ENCODE results near the gene CDC42BPA.

Gene CDC42BPA

GRCh38 chr1:227191607-227192006 is 126.7 kb downstream of the CDC42BPA start:
- Mint-ChIP-seq H3K36me3 (ENCODE audit: low read depth) (no peaks in the 10 kb centered on the region), H3K4me3 (no peak overlapping the region), H3K4me1 (ENCODE audit: low read depth) (peaks cover 8% of the 10 kb centered on the region), H3K27me3 (ENCODE audit: low read depth) (peaks cover 19% of the 10 kb centered on the region), H3K27ac (no peak overlapping the region), H3K9me3 (no peaks in the 10 kb centered on the region)

- Mint-ChIP-seq H3K36me3 (ENCODE audit: low read depth) (no peaks in the 10 kb centered on the region), H3K9me3 (no peaks in the 10 kb centered on the region), H3K27ac (no peak overlapping the region), H3K4me3 (no peak overlapping the region), H3K4me1 (ENCODE audit: low read depth) (peaks cover 8% of the 10 kb centered on the region), H3K27me3 (ENCODE audit: low read depth) (peaks cover 19% of the 10 kb centered on the region)
Observed at GRCh38 chr1:227190321-227190720, 128.0 kb downstream of the CDC42BPA start.

- H3K27me3 Mint-ChIP-seq (ENCODE audit: low read depth) = peaks cover 7% of the 10 kb centered on the region
- no peak overlapping the region for H3K27ac Mint-ChIP-seq
- H3K36me3 Mint-ChIP-seq (ENCODE audit: low read depth) = no peaks in the 10 kb centered on the region
- no peaks in the 10 kb centered on the region for H3K9me3 Mint-ChIP-seq
- no peak overlapping the region for H3K4me3 Mint-ChIP-seq
- no peaks in the 10 kb centered on the region for H3K4me1 Mint-ChIP-seq (ENCODE audit: low read depth)
Observed at GRCh38 chr1:227185291-227185690, 133.0 kb downstream of the CDC42BPA start.

- H3K4me1 Mint-ChIP-seq (ENCODE audit: low read depth) = no peaks in the 10 kb centered on the region
- no peaks in the 10 kb centered on the region for H3K9me3 Mint-ChIP-seq
- H3K4me3 Mint-ChIP-seq = no peak overlapping the region
- no peak overlapping the region for H3K27ac Mint-ChIP-seq
- peaks cover 8% of the 10 kb centered on the region for H3K27me3 Mint-ChIP-seq (ENCODE audit: low read depth)
- H3K36me3 Mint-ChIP-seq (ENCODE audit: low read depth) = no peaks in the 10 kb centered on the region
Observed at GRCh38 chr1:227182012-227182411, 136.3 kb downstream of the CDC42BPA start.

GRCh38 chr1:227175611-227176010 is 142.7 kb downstream of the CDC42BPA start:
- no peaks in the 10 kb centered on the region for H3K4me1 Mint-ChIP-seq (ENCODE audit: low read depth)
- peaks cover 4% of the 10 kb centered on the region for H3K27me3 Mint-ChIP-seq (ENCODE audit: low read depth)
- H3K36me3 Mint-ChIP-seq (ENCODE audit: low read depth) = no peaks in the 10 kb centered on the region
- no peak overlapping the region for H3K4me3 Mint-ChIP-seq
- no peak overlapping the region for H3K27ac Mint-ChIP-seq
- no peaks in the 10 kb centered on the region for H3K9me3 Mint-ChIP-seq

GRCh38 chr1:227174164-227174563 is 144.1 kb downstream of the CDC42BPA start:
- Mint-ChIP-seq H3K27ac (no peak overlapping the region), H3K9me3 (no peaks in the 10 kb centered on the region), H3K36me3 (ENCODE audit: low read depth) (no peaks in the 10 kb centered on the region), H3K4me1 (ENCODE audit: low read depth) (no peaks in the 10 kb centered on the region), H3K27me3 (ENCODE audit: low read depth) (peaks cover 9% of the 10 kb centered on the region), H3K4me3 (no peak overlapping the region)

- H3K27me3 Mint-ChIP-seq (ENCODE audit: low read depth) = peaks cover 5% of the 10 kb centered on the region
- H3K36me3 Mint-ChIP-seq (ENCODE audit: low read depth) = no peaks in the 10 kb centered on the region
- H3K4me3 Mint-ChIP-seq = no peak overlapping the region
- no peaks in the 10 kb centered on the region for H3K9me3 Mint-ChIP-seq
- no peak overlapping the region for H3K27ac Mint-ChIP-seq
- H3K4me1 Mint-ChIP-seq (ENCODE audit: low read depth) = no peaks in the 10 kb centered on the region
Observed at GRCh38 chr1:227170361-227171166, 147.7 kb downstream of the CDC42BPA start.

GRCh38 chr1:227169343-227169742 is 148.9 kb downstream of the CDC42BPA start:
- no peak overlapping the region for H3K4me3 Mint-ChIP-seq
- peaks cover 5% of the 10 kb centered on the region for H3K27me3 Mint-ChIP-seq (ENCODE audit: low read depth)
- H3K36me3 Mint-ChIP-seq (ENCODE audit: low read depth) = no peaks in the 10 kb centered on the region
- H3K4me1 Mint-ChIP-seq (ENCODE audit: low read depth) = no peaks in the 10 kb centered on the region
- H3K27ac Mint-ChIP-seq = no peak overlapping the region
- H3K9me3 Mint-ChIP-seq = no peaks in the 10 kb centered on the region

GRCh38 chr1:227167276-227168101 is 150.8 kb downstream of the CDC42BPA start:
- Mint-ChIP-seq H3K4me1 (ENCODE audit: low read depth) (no peaks in the 10 kb centered on the region), H3K4me3 (no peak overlapping the region), H3K36me3 (ENCODE audit: low read depth) (no peaks in the 10 kb centered on the region), H3K27me3 (ENCODE audit: low read depth) (peaks cover 11% of the 10 kb centered on the region), H3K9me3 (no peaks in the 10 kb centered on the region), H3K27ac (no peak overlapping the region)

- H3K27me3 Mint-ChIP-seq (ENCODE audit: low read depth) = peaks cover 11% of the 10 kb centered on the region
- no peaks in the 10 kb centered on the region for H3K36me3 Mint-ChIP-seq (ENCODE audit: low read depth)
- H3K9me3 Mint-ChIP-seq = no peaks in the 10 kb centered on the region
- no peaks in the 10 kb centered on the region for H3K4me1 Mint-ChIP-seq (ENCODE audit: low read depth)
- no peak overlapping the region for H3K27ac Mint-ChIP-seq
- H3K4me3 Mint-ChIP-seq = no peak overlapping the region
Observed at GRCh38 chr1:227166559-227166958, 151.7 kb downstream of the CDC42BPA start.

- Mint-ChIP-seq H3K9me3 (no peaks in the 10 kb centered on the region), H3K4me1 (ENCODE audit: low read depth) (no peaks in the 10 kb centered on the region), H3K27me3 (ENCODE audit: low read depth) (peaks cover 6% of the 10 kb centered on the region), H3K27ac (no peak overlapping the region), H3K4me3 (no peak overlapping the region), H3K36me3 (ENCODE audit: low read depth) (no peaks in the 10 kb centered on the region)
Observed at GRCh38 chr1:227161470-227161869, 156.8 kb downstream of the CDC42BPA start.

- peaks cover 9% of the 10 kb centered on the region for H3K27me3 Mint-ChIP-seq (ENCODE audit: low read depth)
- no peak overlapping the region for H3K27ac Mint-ChIP-seq
- H3K36me3 Mint-ChIP-seq (ENCODE audit: low read depth) = no peaks in the 10 kb centered on the region
- no peaks in the 10 kb centered on the region for H3K4me1 Mint-ChIP-seq (ENCODE audit: low read depth)
- H3K4me3 Mint-ChIP-seq = no peak overlapping the region
- H3K9me3 Mint-ChIP-seq = no peaks in the 10 kb centered on the region
Observed at GRCh38 chr1:227156520-227156919, 161.8 kb downstream of the CDC42BPA start.

- H3K27me3 Mint-ChIP-seq (ENCODE audit: low read depth) = peaks cover 9% of the 10 kb centered on the region
- no peaks in the 10 kb centered on the region for H3K36me3 Mint-ChIP-seq (ENCODE audit: low read depth)
- no peaks in the 10 kb centered on the region for H3K9me3 Mint-ChIP-seq
- no peak overlapping the region for H3K4me3 Mint-ChIP-seq
- H3K4me1 Mint-ChIP-seq (ENCODE audit: low read depth) = no peaks in the 10 kb centered on the region
- H3K27ac Mint-ChIP-seq = no peak overlapping the region
Observed at GRCh38 chr1:227155688-227156087, 162.6 kb downstream of the CDC42BPA start.

GRCh38 chr1:227155004-227155403 is 163.3 kb downstream of the CDC42BPA start:
- H3K4me1 Mint-ChIP-seq (ENCODE audit: low read depth) = no peaks in the 10 kb centered on the region
- H3K27ac Mint-ChIP-seq = no peak overlapping the region
- no peak overlapping the region for H3K4me3 Mint-ChIP-seq
- no peaks in the 10 kb centered on the region for H3K36me3 Mint-ChIP-seq (ENCODE audit: low read depth)
- peaks cover 9% of the 10 kb centered on the region for H3K27me3 Mint-ChIP-seq (ENCODE audit: low read depth)
- H3K9me3 Mint-ChIP-seq = no peaks in the 10 kb centered on the region

GRCh38 chr1:227152525-227152924 is 165.8 kb downstream of the CDC42BPA start:
- H3K9me3 Mint-ChIP-seq = no peaks in the 10 kb centered on the region
- no peaks in the 10 kb centered on the region for H3K4me1 Mint-ChIP-seq (ENCODE audit: low read depth)
- no peaks in the 10 kb centered on the region for H3K36me3 Mint-ChIP-seq (ENCODE audit: low read depth)
- peaks cover 15% of the 10 kb centered on the region for H3K27me3 Mint-ChIP-seq (ENCODE audit: low read depth)
- no peak overlapping the region for H3K27ac Mint-ChIP-seq
- H3K4me3 Mint-ChIP-seq = no peak overlapping the region
